Testis (tissue), 3 donors: Measurements from ENCODE around the gene PLA2G4D. TPM values are rescaled to one million over a fixed set of nuclear protein-coding genes. Genes with fewer than 3 reads are reported as not detected.

Experiments
- DNase-seq: peaks from one replicate; pipeline ENCODE4 v3.0.0-alpha.2; 2019
- H3K27ac ChIP-seq, 2 donors: fragments of 200-600 bp; sonication (generic); one replicate each; pipeline ENCODE4 v1.5.1; 2019
- H3K27me3 ChIP-seq: fragments of 200-600 bp; sonication (generic); one replicate; pipeline ENCODE4 v1.5.1; 2019
- H3K36me3 ChIP-seq: fragments of 200-600 bp; sonication (generic); one replicate; pipeline ENCODE4 v1.5.1; 2017; ENCODE audit warnings: low read depth; ENCODE audit errors: missing control alignments
- H3K4me1 ChIP-seq: fragments of 200-600 bp; sonication (generic); one replicate; pipeline ENCODE4 v1.5.1; 2019
- H3K4me3 ChIP-seq, 2 donors: fragments of 200-600 bp; sonication (generic); one replicate each; pipeline ENCODE4 v1.5.1; 2017 to 2019
- H3K9me3 ChIP-seq: fragments of 200-600 bp; sonication (generic); one replicate; pipeline ENCODE4 v1.5.1; 2017
- POLR2A ChIP-seq: fragments of 450-650 bp; IDR thresholded peaks from one replicate; pipeline ENCODE4 v1.6.1; 2017; ENCODE audit warnings: antibody characterized with exemption, mild to moderate bottlenecking, moderate library complexity
- WGBS, 2 donors: methylation state at CpG; one replicate each; pipeline ENCODE4 v1.1.5; 2018; 5-methylcytosine and 5-hydroxymethylcytosine counted together
- intact Hi-C: fragments of 100-400 bp; cut with DNase I; formaldehyde crosslinking; loops from one replicate; pipeline ENCODE4 v1.15.1; 2023; ENCODE audit warnings: low total_unique reads
- polyA plus RNA-seq: library from polyadenylated mRNA; stranded (reverse); fragments of 350-450 nt; fragmentation: Illumina TruSeq; extraction: RNeasy Lipid Tissue Mini Kit (QIAGEN cat#74804); gene quantifications from one replicate; pipeline ENCODE4 v1.2.3, GENCODE V29; 2014; ENCODE audit warnings: low read depth, low replicate concordance; ENCODE audit not compliant: insufficient read depth
- total RNA-seq, 2 donors: library from RNA; depleted of rRNA; stranded (reverse); fragments of >200 nt; gene quantifications; one replicate each; pipeline ENCODE4 v1.2.3, GENCODE V29; 2016
- TF ChIP-seq, protein P1 (sequence below), 3 experiments: fragments of 450-650 bp in 2 of 3; fragments of 200-600 bp in 1 of 3; sonication (generic) in 1 of 3; IDR thresholded peaks; one replicate each; pipeline ENCODE4 v1.5.1; 2016 to 2019; ENCODE audit warnings: antibody characterized with exemption in 3 of 3, mild to moderate bottlenecking in 2 of 3, moderate library complexity in 1 of 3

Gene PLA2G4D
- total and polyA plus RNA-seq, 3 donors from 2014 or later, result 0.11 to 0.43 (median 0.16) TPM

DNA sequence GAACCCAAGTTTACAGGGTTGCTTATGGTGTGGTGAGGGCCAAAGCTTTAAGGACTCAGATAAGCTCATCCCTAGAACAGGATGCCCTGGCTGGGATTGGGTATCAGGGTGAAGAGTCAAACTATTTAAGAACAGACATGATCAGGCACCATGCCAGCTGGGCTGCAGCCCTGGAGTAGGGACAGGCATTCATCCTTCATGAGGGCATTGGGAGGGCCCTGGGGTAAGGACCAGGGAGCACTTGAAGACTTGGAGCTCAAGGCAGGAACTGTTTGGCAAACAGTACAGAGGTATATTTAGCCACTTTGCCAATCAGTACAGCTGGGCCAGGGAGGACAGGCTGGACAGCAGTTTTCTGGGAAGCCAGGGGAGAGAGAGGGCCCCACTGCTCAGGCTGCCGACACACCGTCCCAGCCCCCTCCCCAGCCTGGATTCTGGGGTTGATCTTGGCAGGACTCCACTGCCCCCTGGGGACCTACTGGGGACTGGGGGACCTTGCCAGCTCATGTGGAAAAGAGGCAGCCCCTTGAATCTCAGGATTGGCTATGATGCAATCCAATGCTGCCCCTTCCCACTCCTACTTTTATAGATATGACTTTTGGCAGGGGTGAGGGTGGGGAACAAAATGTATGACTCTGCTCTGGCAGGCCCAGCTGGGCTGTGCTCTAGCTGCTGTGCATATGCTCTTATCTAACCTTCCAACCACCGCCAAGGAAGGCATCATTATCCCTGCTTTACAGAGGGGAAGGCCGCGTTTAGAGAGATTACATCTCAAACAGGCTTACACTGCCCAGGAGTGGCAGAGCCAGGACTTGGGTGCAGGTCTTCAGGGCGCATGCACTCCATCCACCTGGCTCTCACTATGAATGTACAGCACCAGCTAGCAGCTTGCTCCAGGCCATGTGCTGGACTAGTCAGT is 75.8 kb downstream of the PLA2G4D start:
- intact Hi-C loops, result no loop called here
- no peak for TF ChIP-seq POLR2A
- TF ChIP-seq, protein P1, sequence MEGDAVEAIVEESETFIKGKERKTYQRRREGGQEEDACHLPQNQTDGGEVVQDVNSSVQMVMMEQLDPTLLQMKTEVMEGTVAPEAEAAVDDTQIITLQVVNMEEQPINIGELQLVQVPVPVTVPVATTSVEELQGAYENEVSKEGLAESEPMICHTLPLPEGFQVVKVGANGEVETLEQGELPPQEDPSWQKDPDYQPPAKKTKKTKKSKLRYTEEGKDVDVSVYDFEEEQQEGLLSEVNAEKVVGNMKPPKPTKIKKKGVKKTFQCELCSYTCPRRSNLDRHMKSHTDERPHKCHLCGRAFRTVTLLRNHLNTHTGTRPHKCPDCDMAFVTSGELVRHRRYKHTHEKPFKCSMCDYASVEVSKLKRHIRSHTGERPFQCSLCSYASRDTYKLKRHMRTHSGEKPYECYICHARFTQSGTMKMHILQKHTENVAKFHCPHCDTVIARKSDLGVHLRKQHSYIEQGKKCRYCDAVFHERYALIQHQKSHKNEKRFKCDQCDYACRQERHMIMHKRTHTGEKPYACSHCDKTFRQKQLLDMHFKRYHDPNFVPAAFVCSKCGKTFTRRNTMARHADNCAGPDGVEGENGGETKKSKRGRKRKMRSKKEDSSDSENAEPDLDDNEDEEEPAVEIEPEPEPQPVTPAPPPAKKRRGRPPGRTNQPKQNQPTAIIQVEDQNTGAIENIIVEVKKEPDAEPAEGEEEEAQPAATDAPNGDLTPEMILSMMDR (IDR thresholded peaks at IDR 0.05), result no peak
- Histone ChIP-seq H3K36me3 (no peaks in the 10 kb centered on the region), H3K27me3 (no peaks in the 10 kb centered on the region), H3K4me1 (peaks cover 3% of the 10 kb centered on the region), H3K9me3 (no peaks in the 10 kb centered on the region), H3K27ac (no peak overlapping the region), H3K4me3 (no peak overlapping the region)
- 36 to 62% methylated on average over 3 to 6 of the region's 6 CpGs for WGBS, 2 donors
- no peak for DNase-seq

Other genes with a start within 250 kb of the PLA2G4D start
- 1 to 10 TPM; 1.4 to 3.1 TPM for gene SPTBN5, start 200.5 kb downstream of the PLA2G4D start, total RNA-seq
- gene SPTBN5, start 200.5 kb downstream of the PLA2G4D start, polyA plus RNA-seq, result 1.4 TPM
- gene EHD4, start 122.0 kb downstream of the PLA2G4D start, total RNA-seq, result 10 to 100 TPM in 1 of 2 donors, 1 to 10 TPM in 1; 9.4 to 10.2 TPM
- gene EHD4, start 122.0 kb downstream of the PLA2G4D start, polyA plus RNA-seq, result 8.0 TPM
- under 1 TPM; 0.31 to 0.71 TPM for gene PLA2G4E, start 73.5 kb downstream of the PLA2G4D start, total RNA-seq
- 0.67 TPM for gene PLA2G4E, start 73.5 kb downstream of the PLA2G4D start, polyA plus RNA-seq
- under 1 TPM; 0.12 to 0.31 TPM for gene PLA2G4F, start 62.1 kb upstream of the PLA2G4D start, total RNA-seq
- gene PLA2G4F, start 62.1 kb upstream of the PLA2G4D start, polyA plus RNA-seq, result 0.15 TPM
- 100 to 1,000 TPM; 120 to 135 TPM for gene VPS39, start 113.7 kb upstream of the PLA2G4D start, total RNA-seq
- 71.8 TPM for gene VPS39, start 113.7 kb upstream of the PLA2G4D start, polyA plus RNA-seq
- 10 to 100 TPM; 54.8 to 63.4 TPM for gene GANC, start 178.6 kb upstream of the PLA2G4D start, total RNA-seq
- gene GANC, start 178.6 kb upstream of the PLA2G4D start, polyA plus RNA-seq, result 37.6 TPM
- 10 to 100 TPM; 79.5 to 92.9 TPM for gene TMEM87A, start 178.9 kb upstream of the PLA2G4D start, total RNA-seq
- 64.2 TPM for gene TMEM87A, start 178.9 kb upstream of the PLA2G4D start, polyA plus RNA-seq